GM23338 (cell line): ENCODE data around the gene ARHGEF19. TPM values are rescaled to one million over a fixed set of nuclear protein-coding genes. Genes with fewer than 3 reads are reported as not detected.

Source experiments
- ATAC-seq: fragments of 200-7000 bp; cut with Tn5 transposase; 3 replicates; pipeline ENCODE4 v1.9.1; 2020
- DNase-seq: peaks from one replicate; pipeline ENCODE4 v3.0.0-alpha.2; 2015; ENCODE audit warnings: low spot score
- H2AFZ ChIP-seq: fragments of 200-600 bp; sonication (generic); 2 replicates; pipeline ENCODE4 v1.8.0; 2016; ENCODE audit warnings: antibody characterized with exemption, mild to moderate bottlenecking, moderate library complexity
- H3F3A ChIP-seq: fragments of 200-600 bp; sonication (generic); replicated peaks from 2 replicates; pipeline ENCODE4 v1.8.0; 2017; ENCODE audit warnings: antibody characterized with exemption, mixed run types, low read depth
- H3K27ac ChIP-seq: fragments of 200-600 bp; sonication (generic); 2 replicates; pipeline ENCODE4 v1.6.1; 2016; ENCODE audit warnings: low read depth
- H3K27me3 ChIP-seq: fragments of 200-600 bp; sonication (generic); 2 replicates; pipeline ENCODE4 v1.8.0; 2016; ENCODE audit warnings: mild to moderate bottlenecking, mixed run types, moderate library complexity; ENCODE audit not compliant: insufficient read depth
- H3K36me3 ChIP-seq: fragments of 200-600 bp; sonication (generic); 2 replicates; pipeline ENCODE4 v1.8.0; 2016; ENCODE audit warnings: mild to moderate bottlenecking; ENCODE audit not compliant: insufficient read depth
- H3K4me1 ChIP-seq: fragments of 200-600 bp; sonication (generic); 2 replicates; pipeline ENCODE4 v1.8.0; 2016; ENCODE audit warnings: mild to moderate bottlenecking, moderate library complexity; ENCODE audit not compliant: insufficient read depth
- H3K4me2 ChIP-seq: fragments of 200-600 bp; sonication (generic); 2 replicates; pipeline ENCODE4 v1.7.1; 2017; ENCODE audit warnings: mixed run types
- H3K4me3 ChIP-seq: fragments of 200-600 bp; sonication (generic); 2 replicates; pipeline ENCODE4 v1.6.1; 2016; ENCODE audit warnings: mixed run types
- H3K79me2 ChIP-seq: fragments of 200-600 bp; sonication (generic); replicated peaks from 2 replicates; pipeline ENCODE4 v1.8.0; 2017; ENCODE audit warnings: mild to moderate bottlenecking; ENCODE audit not compliant: insufficient read depth
- H3K9me2 ChIP-seq: fragments of 200-600 bp; sonication (generic); 2 replicates; pipeline ENCODE4 v1.8.0; 2017; ENCODE audit not compliant: insufficient read depth
- H4K20me1 ChIP-seq: fragments of 200-600 bp; sonication (generic); replicated peaks from 2 replicates; pipeline ENCODE4 v1.8.0; 2017; ENCODE audit warnings: mild to moderate bottlenecking; ENCODE audit not compliant: insufficient read depth
- H3K27ac Mint-ChIP-seq: 2 replicates; pipeline ENCODE4 v1.8.0; 2020; ENCODE audit warnings: inconsistent platforms, mild to moderate bottlenecking, moderate library complexity, mixed read lengths
- H3K27me3 Mint-ChIP-seq: 3 replicates; pipeline ENCODE4 v1.8.0; 2022; ENCODE audit warnings: low read depth, mild to moderate bottlenecking, moderate library complexity, mixed read lengths, inconsistent platforms; ENCODE audit not compliant: insufficient read depth, poor library complexity
- H3K36me3 Mint-ChIP-seq: 3 replicates; pipeline ENCODE4 v1.8.0; 2021; ENCODE audit warnings: low read depth, mild to moderate bottlenecking, inconsistent platforms, moderate library complexity, mixed read lengths
- H3K4me1 Mint-ChIP-seq: 3 replicates; pipeline ENCODE4 v1.8.0; 2020; ENCODE audit warnings: mild to moderate bottlenecking, inconsistent platforms, mixed read lengths
- H3K4me3 Mint-ChIP-seq: 3 replicates; pipeline ENCODE4 v1.8.0; 2021; ENCODE audit warnings: moderate library complexity, mild to moderate bottlenecking, inconsistent platforms, mixed read lengths
- H3K9me3 Mint-ChIP-seq: 3 replicates; pipeline ENCODE4 v1.8.0; 2020; ENCODE audit warnings: moderate library complexity, mild to moderate bottlenecking, inconsistent platforms, mixed read lengths
- EZH2phosphoT487 ChIP-seq: fragments of 200-600 bp; sonication (generic); IDR thresholded peaks from one replicate; pipeline ENCODE4 v1.8.1; 2018; ENCODE audit warnings: antibody characterized with exemption; ENCODE audit not compliant: unreplicated experiment
- STAT1 ChIP-seq: IDR thresholded peaks from one replicate; pipeline ENCODE4 v1.6.1; 2016; ENCODE audit warnings: antibody characterized with exemption; ENCODE audit not compliant: unreplicated experiment
- polyA plus RNA-seq: library from polyadenylated mRNA; unstranded; fragments of >200 nt; fragmentation: Nextera tagmentation; extraction: Ambion mirVana; gene quantifications from 2 replicates; pipeline ENCODE4 v1.2.1, GENCODE V29; 2016
- total RNA-seq: library from RNA; depleted of rRNA; stranded (reverse); fragments of >200 nt; shearing (Covaris generic); gene quantifications from 2 replicates; pipeline ENCODE4 v1.2.3, GENCODE V29; 2014
- TF ChIP-seq, protein P1 (sequence below): fragments of 250-450 bp; sonication (Bioruptor Pico); IDR thresholded peaks from 2 replicates; pipeline ENCODE4 v1.5.0; 2020; ENCODE audit warnings: mild to moderate bottlenecking, moderate library complexity
- TF ChIP-seq, protein P2 (sequence below), 2 experiments: fragments of 200-600 bp in 1 of 2; sonication (generic) in 1 of 2; conservative IDR thresholded peaks; 2 replicates each; pipeline versions ENCODE4 v1.5.1 to v1.6.1; 2016 to 2017; ENCODE audit warnings: antibody characterized with exemption in 2 of 2, low read depth in 2 of 2, mild to moderate bottlenecking in 2 of 2, moderate library complexity in 1 of 2

Gene ARHGEF19
- total and polyA plus RNA-seq, 2 experiments from 2014 or later = 19.5 to 46.4 TPM

DNA sequence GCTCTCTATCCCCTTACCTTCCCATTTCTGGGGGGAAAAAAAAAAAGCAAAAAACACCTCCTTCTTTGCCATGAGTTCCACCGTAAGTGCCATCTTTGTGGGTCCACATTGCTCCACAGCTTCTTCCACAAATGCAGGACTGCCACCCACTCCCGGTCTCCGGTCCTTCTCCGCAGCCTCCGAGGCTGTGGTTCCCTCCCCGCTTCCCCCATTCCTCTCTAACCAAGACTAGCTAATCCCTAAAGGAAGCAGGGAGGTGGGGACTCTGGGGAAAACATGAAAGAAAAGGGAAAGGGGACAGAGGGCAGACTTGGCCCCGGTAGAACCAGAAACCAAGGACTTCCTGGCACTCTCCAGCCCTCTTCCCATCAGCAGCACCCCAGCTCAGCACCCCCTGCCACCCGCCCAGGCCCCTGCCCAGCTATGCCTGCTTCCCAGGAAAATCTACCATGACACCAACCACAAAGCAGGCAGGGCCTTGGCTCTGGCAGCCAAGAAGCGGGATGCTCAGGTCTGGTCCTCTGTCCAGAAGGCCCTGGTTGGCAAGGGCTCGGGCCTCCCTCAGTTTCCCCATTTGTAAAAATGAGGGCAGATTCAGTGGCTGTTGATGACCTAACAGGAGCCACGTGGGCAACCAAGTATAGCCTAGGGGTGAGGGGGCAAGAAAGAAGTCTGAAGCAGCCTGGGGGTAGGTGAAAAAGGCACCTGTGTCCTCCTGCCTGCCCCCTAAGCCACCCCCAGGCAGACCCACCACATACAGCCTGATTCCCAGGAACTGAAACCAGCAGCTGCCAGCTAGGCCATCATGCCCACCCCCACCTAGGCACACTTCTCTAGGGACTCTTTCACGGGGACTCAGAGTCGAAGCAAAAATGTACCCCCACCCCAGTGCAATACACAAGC, 59.1 kb downstream of the ARHGEF19 start:
- no peak overlapping the region for H2AFZ ChIP-seq
- peaks cover 47% of the 10 kb centered on the region for H3K4me1 ChIP-seq
- Mint-ChIP-seq H3K27me3 (peaks cover 26% of the 10 kb centered on the region), H3K9me3 (no peaks in the 10 kb centered on the region), H3K4me3 (peak overlapping the region; percentile 90), H3K27ac (peak overlapping the region; percentile 93), H3K4me1 (peaks cover 48% of the 10 kb centered on the region), H3K36me3 (peaks cover 18% of the 10 kb centered on the region)
- no peak for ATAC-seq
- peaks cover 4% of the 10 kb centered on the region; the same call in 1 of the 2 replicates for H3K36me3 ChIP-seq
- H3K4me2 ChIP-seq = peak overlapping the region; percentile 98
- H3K27ac ChIP-seq = peak overlapping the region; percentile 63; the same call in 1 of the 2 replicates
- peaks cover 16% of the 10 kb centered on the region for H3K27me3 ChIP-seq
- no peaks in the 10 kb centered on the region for H3K9me2 ChIP-seq
- H4K20me1 ChIP-seq = peaks cover 11% of the 10 kb centered on the region
- peaks cover 65% of the 10 kb centered on the region for H3K79me2 ChIP-seq
- H3K4me3 ChIP-seq = peak overlapping the region; percentile 92
- TF ChIP-seq STAT1 (no peak), EZH2phosphoT487 (no peak)
- TF ChIP-seq, protein P1, sequence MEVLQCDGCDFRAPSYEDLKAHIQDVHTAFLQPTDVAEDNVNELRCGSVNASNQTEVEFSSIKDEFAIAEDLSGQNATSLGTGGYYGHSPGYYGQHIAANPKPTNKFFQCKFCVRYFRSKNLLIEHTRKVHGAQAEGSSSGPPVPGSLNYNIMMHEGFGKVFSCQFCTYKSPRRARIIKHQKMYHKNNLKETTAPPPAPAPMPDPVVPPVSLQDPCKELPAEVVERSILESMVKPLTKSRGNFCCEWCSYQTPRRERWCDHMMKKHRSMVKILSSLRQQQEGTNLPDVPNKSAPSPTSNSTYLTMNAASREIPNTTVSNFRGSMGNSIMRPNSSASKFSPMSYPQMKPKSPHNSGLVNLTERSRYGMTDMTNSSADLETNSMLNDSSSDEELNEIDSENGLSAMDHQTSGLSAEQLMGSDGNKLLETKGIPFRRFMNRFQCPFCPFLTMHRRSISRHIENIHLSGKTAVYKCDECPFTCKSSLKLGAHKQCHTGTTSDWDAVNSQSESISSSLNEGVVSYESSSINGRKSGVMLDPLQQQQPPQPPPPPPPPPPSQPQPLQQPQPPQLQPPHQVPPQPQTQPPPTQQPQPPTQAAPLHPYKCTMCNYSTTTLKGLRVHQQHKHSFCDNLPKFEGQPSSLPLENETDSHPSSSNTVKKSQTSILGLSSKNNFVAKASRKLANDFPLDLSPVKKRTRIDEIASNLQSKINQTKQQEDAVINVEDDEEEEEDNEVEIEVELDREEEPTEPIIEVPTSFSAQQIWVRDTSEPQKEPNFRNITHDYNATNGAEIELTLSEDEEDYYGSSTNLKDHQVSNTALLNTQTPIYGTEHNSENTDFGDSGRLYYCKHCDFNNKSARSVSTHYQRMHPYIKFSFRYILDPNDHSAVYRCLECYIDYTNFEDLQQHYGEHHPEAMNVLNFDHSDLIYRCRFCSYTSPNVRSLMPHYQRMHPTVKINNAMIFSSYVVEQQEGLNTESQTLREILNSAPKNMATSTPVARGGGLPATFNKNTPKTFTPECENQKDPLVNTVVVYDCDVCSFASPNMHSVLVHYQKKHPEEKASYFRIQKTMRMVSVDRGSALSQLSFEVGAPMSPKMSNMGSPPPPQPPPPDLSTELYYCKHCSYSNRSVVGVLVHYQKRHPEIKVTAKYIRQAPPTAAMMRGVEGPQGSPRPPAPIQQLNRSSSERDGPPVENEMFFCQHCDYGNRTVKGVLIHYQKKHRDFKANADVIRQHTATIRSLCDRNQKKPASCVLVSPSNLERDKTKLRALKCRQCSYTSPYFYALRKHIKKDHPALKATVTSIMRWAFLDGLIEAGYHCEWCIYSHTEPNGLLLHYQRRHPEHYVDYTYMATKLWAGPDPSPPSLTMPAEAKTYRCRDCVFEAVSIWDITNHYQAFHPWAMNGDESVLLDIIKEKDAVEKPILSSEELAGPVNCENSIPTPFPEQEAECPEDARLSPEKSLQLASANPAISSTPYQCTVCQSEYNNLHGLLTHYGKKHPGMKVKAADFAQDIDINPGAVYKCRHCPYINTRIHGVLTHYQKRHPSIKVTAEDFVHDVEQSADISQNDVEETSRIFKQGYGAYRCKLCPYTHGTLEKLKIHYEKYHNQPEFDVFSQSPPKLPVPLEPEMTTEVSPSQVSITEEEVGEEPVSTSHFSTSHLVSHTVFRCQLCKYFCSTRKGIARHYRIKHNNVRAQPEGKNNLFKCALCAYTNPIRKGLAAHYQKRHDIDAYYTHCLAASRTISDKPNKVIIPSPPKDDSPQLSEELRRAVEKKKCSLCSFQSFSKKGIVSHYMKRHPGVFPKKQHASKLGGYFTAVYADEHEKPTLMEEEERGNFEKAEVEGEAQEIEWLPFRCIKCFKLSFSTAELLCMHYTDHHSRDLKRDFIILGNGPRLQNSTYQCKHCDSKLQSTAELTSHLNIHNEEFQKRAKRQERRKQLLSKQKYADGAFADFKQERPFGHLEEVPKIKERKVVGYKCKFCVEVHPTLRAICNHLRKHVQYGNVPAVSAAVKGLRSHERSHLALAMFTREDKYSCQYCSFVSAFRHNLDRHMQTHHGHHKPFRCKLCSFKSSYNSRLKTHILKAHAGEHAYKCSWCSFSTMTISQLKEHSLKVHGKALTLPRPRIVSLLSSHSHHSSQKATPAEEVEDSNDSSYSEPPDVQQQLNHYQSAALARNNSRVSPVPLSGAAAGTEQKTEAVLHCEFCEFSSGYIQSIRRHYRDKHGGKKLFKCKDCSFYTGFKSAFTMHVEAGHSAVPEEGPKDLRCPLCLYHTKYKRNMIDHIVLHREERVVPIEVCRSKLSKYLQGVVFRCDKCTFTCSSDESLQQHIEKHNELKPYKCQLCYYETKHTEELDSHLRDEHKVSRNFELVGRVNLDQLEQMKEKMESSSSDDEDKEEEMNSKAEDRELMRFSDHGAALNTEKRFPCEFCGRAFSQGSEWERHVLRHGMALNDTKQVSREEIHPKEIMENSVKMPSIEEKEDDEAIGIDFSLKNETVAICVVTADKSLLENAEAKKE = no peak
- TF ChIP-seq, protein P2, sequence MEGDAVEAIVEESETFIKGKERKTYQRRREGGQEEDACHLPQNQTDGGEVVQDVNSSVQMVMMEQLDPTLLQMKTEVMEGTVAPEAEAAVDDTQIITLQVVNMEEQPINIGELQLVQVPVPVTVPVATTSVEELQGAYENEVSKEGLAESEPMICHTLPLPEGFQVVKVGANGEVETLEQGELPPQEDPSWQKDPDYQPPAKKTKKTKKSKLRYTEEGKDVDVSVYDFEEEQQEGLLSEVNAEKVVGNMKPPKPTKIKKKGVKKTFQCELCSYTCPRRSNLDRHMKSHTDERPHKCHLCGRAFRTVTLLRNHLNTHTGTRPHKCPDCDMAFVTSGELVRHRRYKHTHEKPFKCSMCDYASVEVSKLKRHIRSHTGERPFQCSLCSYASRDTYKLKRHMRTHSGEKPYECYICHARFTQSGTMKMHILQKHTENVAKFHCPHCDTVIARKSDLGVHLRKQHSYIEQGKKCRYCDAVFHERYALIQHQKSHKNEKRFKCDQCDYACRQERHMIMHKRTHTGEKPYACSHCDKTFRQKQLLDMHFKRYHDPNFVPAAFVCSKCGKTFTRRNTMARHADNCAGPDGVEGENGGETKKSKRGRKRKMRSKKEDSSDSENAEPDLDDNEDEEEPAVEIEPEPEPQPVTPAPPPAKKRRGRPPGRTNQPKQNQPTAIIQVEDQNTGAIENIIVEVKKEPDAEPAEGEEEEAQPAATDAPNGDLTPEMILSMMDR (conservative IDR thresholded peaks at IDR 0.05; ENCODE audit: low read depth in 2 of 2) = no peak
- no peak for DNase-seq
- 0 out of 2 replicates have a peak, but pooled peaks cover 3% of the 10 kb centered on the region for H3F3A ChIP-seq
